ENCODE measurements around the gene POLG2. TPM values are rescaled to one million over a fixed set of nuclear protein-coding genes. Genes with fewer than 3 reads are reported as not detected.
A peak's percentile ranks its signal among the peaks of the same experiment; 100 is the strongest.
"Not testable (repeated sequence)": the region's sequence is repeated elsewhere in the genome, so short reads cannot be mapped to it uniquely, and the experiment has no call there.

The POLG2 gene
- total and polyA plus RNA-seq, 2 donors from 2014 or later, result 9.0 to 18.4 TPM

DNA sequence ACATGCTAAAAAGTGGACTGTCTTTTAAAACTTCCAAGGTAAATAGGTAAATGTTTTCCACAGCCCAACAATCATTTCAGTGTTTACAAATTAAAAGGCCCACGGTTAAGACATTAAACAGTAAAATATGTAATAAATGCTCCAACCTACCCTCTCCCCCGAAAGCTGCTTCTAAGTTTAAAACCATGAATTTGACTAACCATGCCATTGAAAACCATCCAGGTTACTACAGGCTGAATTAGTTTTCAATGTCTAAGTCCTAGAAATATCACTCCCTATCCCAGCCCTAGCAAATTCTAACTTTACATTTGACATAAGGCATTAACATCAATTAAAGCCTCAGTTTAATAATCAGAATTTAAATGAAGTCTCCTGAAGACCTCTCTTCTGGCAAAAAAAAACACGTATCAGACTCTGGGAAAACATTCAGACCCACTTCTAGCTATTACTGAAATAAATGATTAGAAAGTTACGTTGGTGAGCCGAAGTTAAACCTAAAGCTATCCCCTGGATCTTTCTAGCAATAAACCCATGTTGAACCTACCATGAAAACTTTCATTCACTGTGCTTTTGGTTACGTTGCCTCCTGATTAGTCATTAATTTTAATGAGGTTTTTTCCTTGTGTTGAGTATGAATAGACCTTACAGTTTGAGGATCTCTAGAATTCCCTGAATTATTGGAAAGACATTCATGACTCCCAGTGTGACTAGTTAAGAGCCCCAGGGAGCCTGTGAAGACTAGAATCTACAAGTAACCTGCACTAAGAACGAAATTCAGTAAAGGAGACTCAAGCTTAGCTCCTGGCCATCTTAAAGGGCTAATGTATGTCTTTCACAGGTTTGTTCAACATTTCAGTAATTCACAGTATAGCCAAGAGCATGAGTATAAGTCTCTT lies 1.7 kb upstream of the POLG2 start:
- Histone ChIP-seq H3K27ac (ENCODE audit: low read depth in 2 of 2, low read length in 2 of 2) (no peak overlapping the region), H3K4me3 (ENCODE audit: low read length in 3 of 3) (no peak overlapping the region)

DNA sequence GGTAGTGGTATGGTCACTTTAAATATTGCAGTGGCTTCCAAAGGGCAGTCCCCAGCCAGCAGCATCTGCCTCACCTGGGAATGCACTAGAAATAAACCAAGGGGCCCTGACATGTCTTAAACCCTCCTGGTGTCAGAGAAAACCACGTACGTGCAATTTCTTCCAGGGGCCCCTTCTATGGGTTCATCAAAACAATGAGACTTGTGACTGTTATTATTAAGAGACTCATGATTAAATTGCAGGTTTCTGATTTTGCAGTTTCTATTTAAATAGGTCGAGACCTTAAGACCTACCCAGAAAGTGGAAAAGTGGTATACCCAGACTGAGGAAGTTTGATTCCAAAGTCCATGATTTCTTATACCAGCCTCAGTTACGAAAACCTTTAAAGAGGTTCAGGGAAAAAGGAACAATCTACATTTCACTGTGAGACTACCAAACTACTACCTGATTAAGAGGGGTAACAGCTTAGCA lies 746 bp upstream of the POLG2 start:
- H3K36me3 ChIP-seq (ENCODE audit: control insufficient read depth in 2 of 3, insufficient read depth in 3 of 3, low read length in 3 of 3), result peaks cover 31 to 49% (median 35%) of the 10 kb centered on the region in 3 donors
- no peaks in the 10 kb centered on the region for H3K9me3 ChIP-seq (ENCODE audit: control insufficient read depth in 2 of 3, insufficient read depth in 1 of 3, low read length in 3 of 3)
- peaks cover 0 to 20% (median 7%) of the 10 kb centered on the region in 3 donors for H3K4me1 ChIP-seq (ENCODE audit: control insufficient read depth in 2 of 3, insufficient read depth in 2 of 3, low read depth in 1 of 3, low read length in 3 of 3)
- no peaks in the 10 kb centered on the region for H3K27me3 ChIP-seq (ENCODE audit: control insufficient read depth, insufficient read depth, low read length)
- H3K9ac ChIP-seq (ENCODE audit: low read length in 3 of 3), result peak overlapping the region; percentile 56 to 95 (median 77)
- peak overlapping the region; percentile 85 to 97 (median 91) for H3K4me3 ChIP-seq (ENCODE audit: low read length in 3 of 3)
- TF ChIP-seq, protein P1, sequence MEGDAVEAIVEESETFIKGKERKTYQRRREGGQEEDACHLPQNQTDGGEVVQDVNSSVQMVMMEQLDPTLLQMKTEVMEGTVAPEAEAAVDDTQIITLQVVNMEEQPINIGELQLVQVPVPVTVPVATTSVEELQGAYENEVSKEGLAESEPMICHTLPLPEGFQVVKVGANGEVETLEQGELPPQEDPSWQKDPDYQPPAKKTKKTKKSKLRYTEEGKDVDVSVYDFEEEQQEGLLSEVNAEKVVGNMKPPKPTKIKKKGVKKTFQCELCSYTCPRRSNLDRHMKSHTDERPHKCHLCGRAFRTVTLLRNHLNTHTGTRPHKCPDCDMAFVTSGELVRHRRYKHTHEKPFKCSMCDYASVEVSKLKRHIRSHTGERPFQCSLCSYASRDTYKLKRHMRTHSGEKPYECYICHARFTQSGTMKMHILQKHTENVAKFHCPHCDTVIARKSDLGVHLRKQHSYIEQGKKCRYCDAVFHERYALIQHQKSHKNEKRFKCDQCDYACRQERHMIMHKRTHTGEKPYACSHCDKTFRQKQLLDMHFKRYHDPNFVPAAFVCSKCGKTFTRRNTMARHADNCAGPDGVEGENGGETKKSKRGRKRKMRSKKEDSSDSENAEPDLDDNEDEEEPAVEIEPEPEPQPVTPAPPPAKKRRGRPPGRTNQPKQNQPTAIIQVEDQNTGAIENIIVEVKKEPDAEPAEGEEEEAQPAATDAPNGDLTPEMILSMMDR (IDR thresholded peaks at IDR 0.05; ENCODE audit: borderline replicate concordance, extremely low read depth, insufficient read depth), result no peak
- intact Hi-C loops (cut with DNase I), result loop anchor here (10.0 kb wide), 1 partner anchor 73 kb away; no protein-coding TSS in a partner anchor
- H3K27ac ChIP-seq (ENCODE audit: low read depth in 2 of 2, low read length in 2 of 2), result peak overlapping the region; percentile 76 to 88
- DNase-seq (no peak), FAIRE-seq (no peak)

More for the DNA sequence above, 1.7 kb upstream of the POLG2 start:
- FAIRE-seq (no peak), DNase-seq (no peak)
- Histone ChIP-seq H3K4me1 (ENCODE audit: control insufficient read depth in 2 of 3, insufficient read depth in 2 of 3, low read depth in 1 of 3, low read length in 3 of 3) (peaks cover 0 to 26% (median 12%) of the 10 kb centered on the region in 3 donors), H3K9me3 (ENCODE audit: control insufficient read depth in 2 of 3, insufficient read depth in 1 of 3, low read length in 3 of 3) (no peaks in the 10 kb centered on the region), H3K9ac (ENCODE audit: low read length in 3 of 3) (no peak overlapping the region), H3K36me3 (ENCODE audit: control insufficient read depth in 2 of 3, insufficient read depth in 3 of 3, low read length in 3 of 3) (peaks cover 40 to 52% (median 44%) of the 10 kb centered on the region in 3 donors), H3K27me3 (ENCODE audit: control insufficient read depth, insufficient read depth, low read length) (no peaks in the 10 kb centered on the region)
- TF ChIP-seq, protein P1 (IDR thresholded peaks at IDR 0.05; ENCODE audit: borderline replicate concordance, extremely low read depth, insufficient read depth), result no peak
- intact Hi-C loops (cut with DNase I), result loop anchor here (10.0 kb wide), 1 partner anchor 74 kb away; no protein-coding TSS in a partner anchor

DNA sequence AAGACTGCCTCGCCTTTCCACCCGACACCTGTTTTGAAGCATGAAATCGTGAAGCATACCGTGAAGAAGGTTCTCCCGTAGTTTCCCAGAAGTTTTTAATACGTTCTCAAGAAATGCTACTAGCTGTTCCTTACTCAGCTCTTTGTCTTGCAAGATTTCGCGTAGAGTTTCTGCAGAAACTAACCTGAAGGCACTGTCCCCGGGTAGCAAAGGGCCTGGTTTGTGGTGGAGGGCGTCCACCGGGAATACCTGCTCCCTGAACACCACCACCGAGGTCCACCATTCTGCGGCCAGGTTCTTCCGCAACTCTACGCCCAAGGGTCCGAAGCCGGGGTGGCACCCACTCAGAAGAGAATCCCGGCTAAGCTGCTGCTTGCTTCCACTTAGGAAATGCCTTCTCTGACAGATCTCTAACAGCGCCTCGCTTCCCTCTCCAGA lies 487 bp downstream of the POLG2 start:
- Histone ChIP-seq H3K4me1 (ENCODE audit: control insufficient read depth in 2 of 3, insufficient read depth in 2 of 3, low read depth in 1 of 3, low read length in 3 of 3) (peaks cover 0 to 15% (median 7%) of the 10 kb centered on the region in 3 donors), H3K9me3 (ENCODE audit: control insufficient read depth in 2 of 3, insufficient read depth in 1 of 3, low read length in 3 of 3) (no peaks in the 10 kb centered on the region), H3K36me3 (ENCODE audit: control insufficient read depth in 2 of 3, insufficient read depth in 3 of 3, low read length in 3 of 3) (peaks cover 23 to 41% (median 31%) of the 10 kb centered on the region in 3 donors), H3K9ac (ENCODE audit: low read length in 3 of 3) (peak overlapping the region; percentile 35 to 95 (median 77)), H3K4me3 (ENCODE audit: low read length in 3 of 3) (peak overlapping the region; percentile 85 to 97 (median 91)), H3K27me3 (ENCODE audit: control insufficient read depth, insufficient read depth, low read length) (no peaks in the 10 kb centered on the region), H3K27ac (ENCODE audit: low read depth in 2 of 2, low read length in 2 of 2) (peak overlapping the region; percentile 76 to 88)
- DNase-seq (peak in 1 of 5 donors; percentile 12), FAIRE-seq (no peak)
- TF ChIP-seq, protein P1 (IDR thresholded peaks at IDR 0.05; ENCODE audit: borderline replicate concordance, extremely low read depth, insufficient read depth), result no peak
- intact Hi-C loops (cut with DNase I), result loop anchor here (10.0 kb wide), 1 partner anchor 72 kb away; no protein-coding TSS in a partner anchor

DNA sequence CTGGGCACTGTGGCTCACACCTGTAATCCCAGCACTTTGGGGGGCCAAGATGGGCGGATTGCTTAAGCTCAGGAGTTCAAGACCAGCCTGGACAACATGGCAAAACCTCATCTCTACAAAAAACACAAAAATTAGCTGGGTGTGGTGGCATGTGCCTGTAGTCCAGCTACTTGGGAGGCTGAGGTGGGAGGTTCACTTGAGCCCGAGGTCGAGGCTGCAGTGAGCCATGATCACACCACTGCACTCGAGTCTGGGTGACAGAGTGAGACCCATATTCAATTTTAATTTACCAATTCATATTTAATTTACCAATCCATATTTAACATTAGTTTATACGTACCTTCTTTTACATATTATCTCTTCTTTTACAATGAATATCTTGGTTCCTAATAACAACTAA lies 1.6 kb downstream of the POLG2 start:
- H3K27ac ChIP-seq (ENCODE audit: low read depth in 2 of 2, low read length in 2 of 2); H3K4me3 ChIP-seq (ENCODE audit: low read length in 3 of 3); H3K9me3 ChIP-seq (ENCODE audit: control insufficient read depth in 2 of 3, insufficient read depth in 1 of 3, low read length in 3 of 3); H3K4me1 ChIP-seq (ENCODE audit: control insufficient read depth in 2 of 3, insufficient read depth in 2 of 3, low read depth in 1 of 3, low read length in 3 of 3); DNase-seq; H3K27me3 ChIP-seq (ENCODE audit: control insufficient read depth, insufficient read depth, low read length); FAIRE-seq; H3K9ac ChIP-seq (ENCODE audit: low read length in 3 of 3): not testable (repeated sequence)
- intact Hi-C loops (cut with DNase I), result loop anchor here (10.0 kb wide), 1 partner anchor 70 kb away; no protein-coding TSS in a partner anchor
- peaks cover 15 to 36% (median 25%) of the 10 kb centered on the region in 3 donors for H3K36me3 ChIP-seq (ENCODE audit: control insufficient read depth in 2 of 3, insufficient read depth in 3 of 3, low read length in 3 of 3)

All from kidney (tissue), 14 donors.